SH-SY5Y (cell line): ENCODE data around the gene RRBP1.

Experiments
- GATA2 ChIP-seq: IDR thresholded peaks from 2 replicates; pipeline ENCODE4 v1.6.1; 2011; ENCODE audit warnings: mild to moderate bottlenecking, low read depth, low read length
- GATA3 ChIP-seq: IDR thresholded peaks from 2 replicates; pipeline ENCODE4 v1.6.1; 2011; ENCODE audit warnings: low read depth, mild to moderate bottlenecking, low read length, moderate library complexity

RRBP1 gene

GRCh38 chr20:17665756-17666155 lies 16.3 kb downstream of the RRBP1 start:
- no peak for TF ChIP-seq GATA3
- no peak for TF ChIP-seq GATA2

- TF ChIP-seq GATA2, result no peak
- TF ChIP-seq GATA3, result no peak
Measured at GRCh38 chr20:17664025-17664633, 17.9 kb downstream of the RRBP1 start.

- TF ChIP-seq GATA2, result no peak
- no peak for TF ChIP-seq GATA3
Measured at GRCh38 chr20:17663486-17663885, 18.6 kb downstream of the RRBP1 start.

GRCh38 chr20:17663040-17663399 lies 19.0 kb downstream of the RRBP1 start:
- TF ChIP-seq GATA3 (no peak), GATA2 (no peak)

GRCh38 chr20:17662333-17663039 lies 19.6 kb downstream of the RRBP1 start:
- TF ChIP-seq GATA3 (no peak), GATA2 (no peak)

- TF ChIP-seq GATA3, result no peak
- TF ChIP-seq GATA2, result no peak
Measured at GRCh38 chr20:17661121-17661744, 20.8 kb downstream of the RRBP1 start.

GRCh38 chr20:17660667-17661066 lies 21.4 kb downstream of the RRBP1 start:
- no peak for TF ChIP-seq GATA3
- TF ChIP-seq GATA2, result no peak

GRCh38 chr20:17659801-17660200 lies 22.2 kb downstream of the RRBP1 start:
- TF ChIP-seq GATA2 (no peak), GATA3 (no peak)

GRCh38 chr20:17658648-17658993 lies 23.4 kb downstream of the RRBP1 start:
- no peak for TF ChIP-seq GATA2

GRCh38 chr20:17657898-17658647 lies 24.0 kb downstream of the RRBP1 start:
- no peak for TF ChIP-seq GATA3
- no peak for TF ChIP-seq GATA2

- no peak for TF ChIP-seq GATA2
- no peak for TF ChIP-seq GATA3
Measured at GRCh38 chr20:17657079-17657825, 24.8 kb downstream of the RRBP1 start.

GRCh38 chr20:17655865-17656479 lies 26.1 kb downstream of the RRBP1 start:
- TF ChIP-seq GATA2 (no peak), GATA3 (no peak)

- TF ChIP-seq GATA2 (no peak), GATA3 (no peak)
Measured at GRCh38 chr20:17655286-17655651, 26.8 kb downstream of the RRBP1 start.

GRCh38 chr20:17654649-17655285 lies 27.3 kb downstream of the RRBP1 start:
- no peak for TF ChIP-seq GATA2
- no peak for TF ChIP-seq GATA3
